ENCODE results near the gene MYO1D.

- TF ChIP-seq AFF4 (CRISPR knock-in tag; IDR thresholded peaks at IDR 0.05; ENCODE audit: borderline replicate concordance) (no peak), CTCF (IDR thresholded peaks at IDR 0.05) (no peak), ZNF281 (CRISPR knock-in tag; IDR thresholded peaks at IDR 0.05) (no peak), AR (CRISPR knock-in tag; IDR thresholded peaks at IDR 0.05) (no peak), ATF3 (CRISPR knock-in tag; conservative IDR thresholded peaks at IDR 0.05) (no peak), TEAD4 (CRISPR knock-in tag; IDR thresholded peaks at IDR 0.05) (no peak), ESRRA (CRISPR knock-in tag; IDR thresholded peaks at IDR 0.05; ENCODE audit: borderline replicate concordance) (no peak), NR2C2 (CRISPR knock-in tag; IDR thresholded peaks at IDR 0.05) (no peak), ZNF232 (CRISPR knock-in tag; IDR thresholded peaks at IDR 0.05) (no peak)
Measured at GRCh38 chr17:32833076-32833475, 43.8 kb downstream of the MYO1D start.
